SK-N-SH treated with all-trans-retinoic acid at 6 μM for 48 hours (cell line): ENCODE results near the gene CAB39L.

Experiments
- ATAC-seq: fragments of 200-7000 bp; cut with Tn5 transposase; 3 replicates; pipeline ENCODE4 v1.9.1; 2020; ENCODE audit warnings: mild to moderate bottlenecking, moderate library complexity
- ARNTL ChIP-seq: fragments of 450-650 bp; formaldehyde crosslinking; IDR thresholded peaks from 2 replicates; pipeline ENCODE4 v1.5.0; 2020; ENCODE audit warnings: low read depth, mild to moderate bottlenecking, moderate library complexity, borderline replicate concordance
- BACH2 ChIP-seq: fragments of 250-450 bp; sonication (Bioruptor Pico); IDR thresholded peaks from 2 replicates; pipeline ENCODE4 v1.9.0; 2021; ENCODE audit warnings: mild to moderate bottlenecking, borderline replicate concordance
- CREB5 ChIP-seq: fragments of 250-450 bp; sonication (Bioruptor Pico); IDR thresholded peaks from 2 replicates; pipeline ENCODE4 v1.5.1; 2020; ENCODE audit warnings: low read depth, mild to moderate bottlenecking, moderate library complexity
- CSRNP3 ChIP-seq: fragments of 250-450 bp; sonication (Bioruptor Pico); IDR thresholded peaks from 2 replicates; pipeline ENCODE4 v1.5.1; 2021; ENCODE audit warnings: mild to moderate bottlenecking, moderate library complexity
- ESRRG ChIP-seq: fragments of 250-450 bp; sonication (Bioruptor Pico); IDR thresholded peaks from 2 replicates; pipeline ENCODE4 v1.6.1; 2021; ENCODE audit warnings: mild to moderate bottlenecking
- ISL1 ChIP-seq: fragments of 250-450 bp; sonication (Bioruptor Pico); IDR thresholded peaks from 2 replicates; pipeline ENCODE4 v2.1.2; 2022; ENCODE audit warnings: mild to moderate bottlenecking, moderate library complexity
- OSR1 ChIP-seq: fragments of 250-450 bp; sonication (Bioruptor Pico); IDR thresholded peaks from 2 replicates; pipeline ENCODE4 v1.8.0; 2022; ENCODE audit warnings: moderate library complexity, mild to moderate bottlenecking, inconsistent platforms
- PATZ1 ChIP-seq: fragments of 250-450 bp; sonication (Bioruptor Pico); IDR thresholded peaks from 2 replicates; pipeline ENCODE4 v1.8.0; 2020; ENCODE audit warnings: mild to moderate bottlenecking, moderate library complexity, borderline replicate concordance
- POU6F1 ChIP-seq: fragments of 250-450 bp; sonication (Bioruptor Pico); IDR thresholded peaks from 2 replicates; pipeline ENCODE4 v1.8.0; 2021; ENCODE audit warnings: low read depth, mild to moderate bottlenecking, moderate library complexity, borderline replicate concordance
- PPARA ChIP-seq: fragments of 250-450 bp; sonication (Bioruptor Pico); IDR thresholded peaks from 2 replicates; pipeline ENCODE4 v1.5.0; 2020; ENCODE audit warnings: mild to moderate bottlenecking, borderline replicate concordance
- RARB ChIP-seq: fragments of 250-450 bp; sonication (Bioruptor Pico); IDR thresholded peaks from 2 replicates; pipeline ENCODE4 v1.8.0; 2021; ENCODE audit warnings: mild to moderate bottlenecking, moderate library complexity
- SNAI2 ChIP-seq: fragments of 250-450 bp; sonication (Bioruptor Pico); IDR thresholded peaks from 2 replicates; pipeline ENCODE4 v1.5.0; 2020; ENCODE audit warnings: mild to moderate bottlenecking, moderate library complexity
- TOX ChIP-seq: fragments of 250-450 bp; sonication (Bioruptor Pico); IDR thresholded peaks from 2 replicates; pipeline ENCODE4 v1.8.0; 2021; ENCODE audit warnings: mild to moderate bottlenecking, moderate library complexity, borderline replicate concordance
- TSHZ2 ChIP-seq: fragments of 250-450 bp; sonication (Bioruptor Pico); IDR thresholded peaks from 2 replicates; pipeline ENCODE4 v1.5.0; 2020; ENCODE audit warnings: mild to moderate bottlenecking, moderate library complexity
- ZFP3 ChIP-seq: fragments of 250-450 bp; sonication (Bioruptor Pico); IDR thresholded peaks from 2 replicates; pipeline ENCODE4 v1.5.0; 2020; ENCODE audit warnings: mild to moderate bottlenecking, moderate library complexity
- ZFP30 ChIP-seq: fragments of 450-650 bp; formaldehyde crosslinking; IDR thresholded peaks from 2 replicates; pipeline ENCODE4 v1.5.0; 2022; ENCODE audit warnings: mild to moderate bottlenecking, moderate library complexity
- ZNF565 ChIP-seq: fragments of 450-650 bp; formaldehyde crosslinking; conservative IDR thresholded peaks from 2 replicates; pipeline ENCODE4 v1.5.0; 2020; ENCODE audit warnings: low read depth, mild to moderate bottlenecking, moderate library complexity

CAB39L gene

GRCh38 chr13:49297338-49297737, 146.5 kb downstream of the CAB39L start:
- ATAC-seq: no peak
- TF ChIP-seq CSRNP3 (CRISPR knock-in tag) (no peak), ZFP3 (CRISPR knock-in tag) (no peak), ARNTL (CRISPR knock-in tag) (no peak), TSHZ2 (CRISPR knock-in tag) (no peak), OSR1 (no peak), PATZ1 (no peak), SNAI2 (no peak)
- TF ChIP-seq, all 23 proteins: peak for 0

GRCh38 chr13:49296659-49297058, 147.2 kb downstream of the CAB39L start:
- no peak for TF ChIP-seq SNAI2
- no peak for TF ChIP-seq TOX (CRISPR knock-in tag)
- TF ChIP-seq OSR1: no peak
- TF ChIP-seq TSHZ2 (CRISPR knock-in tag): no peak
- TF ChIP-seq POU6F1 (CRISPR knock-in tag): no peak
- TF ChIP-seq PPARA (CRISPR knock-in tag): no peak
- no peak for TF ChIP-seq ZFP30 (CRISPR knock-in tag)
- no peak for TF ChIP-seq ZFP3 (CRISPR knock-in tag)
- TF ChIP-seq ESRRG (CRISPR knock-in tag): no peak
- no peak for ATAC-seq

GRCh38 chr13:49295244-49295643, 148.6 kb downstream of the CAB39L start:
- ATAC-seq: no peak
- TF ChIP-seq ZNF565: no peak
- no peak for TF ChIP-seq RARB (CRISPR knock-in tag)
- TF ChIP-seq CREB5 (CRISPR knock-in tag): no peak
- TF ChIP-seq POU6F1 (CRISPR knock-in tag): no peak
- TF ChIP-seq BACH2 (CRISPR knock-in tag): no peak
- TF ChIP-seq OSR1: no peak
- no peak for TF ChIP-seq ISL1 (CRISPR knock-in tag)
- no peak for TF ChIP-seq PATZ1
- no peak for TF ChIP-seq TSHZ2 (CRISPR knock-in tag)
- no peak for TF ChIP-seq PPARA (CRISPR knock-in tag)
- no peak for TF ChIP-seq ZFP3 (CRISPR knock-in tag)
- no peak for TF ChIP-seq ZFP30 (CRISPR knock-in tag)
